Trophoblast cell (in vitro differentiated cells and primary cell): ENCODE results near the gene MED26.

Experiments
- DNase-seq, 2 donors: peaks; one replicate each; pipeline ENCODE4 v3.0.0-alpha.2; 2016
- H2AFZ ChIP-seq: 2 replicates; pipeline ENCODE4 v1.6.1; 2013; ENCODE audit warnings: low read length, moderate library complexity, mild to moderate bottlenecking; ENCODE audit not compliant: insufficient read depth, poor library complexity
- H2AK5ac ChIP-seq: 2 replicates; pipeline ENCODE4 v1.6.1; 2013; ENCODE audit warnings: mild to moderate bottlenecking, low read length
- H2BK120ac ChIP-seq: 2 replicates; pipeline ENCODE4 v1.6.1; 2013; ENCODE audit warnings: low read length, mild to moderate bottlenecking, moderate library complexity; ENCODE audit not compliant: insufficient read depth, poor library complexity
- H2BK12ac ChIP-seq: 2 replicates; pipeline ENCODE4 v1.6.1; 2013; ENCODE audit warnings: mild to moderate bottlenecking, low read length, moderate library complexity
- H2BK5ac ChIP-seq: 2 replicates; pipeline ENCODE4 v1.6.1; 2013; ENCODE audit warnings: low read length, low read depth, moderate library complexity, mild to moderate bottlenecking; ENCODE audit not compliant: poor library complexity
- H3K14ac ChIP-seq: 2 replicates; pipeline ENCODE4 v1.6.1; 2013; ENCODE audit warnings: mild to moderate bottlenecking, low read length
- H3K18ac ChIP-seq: 2 replicates; pipeline ENCODE4 v1.6.1; 2013; ENCODE audit warnings: mild to moderate bottlenecking, low read length
- H3K23ac ChIP-seq: 2 replicates; pipeline ENCODE4 v1.6.1; 2013; ENCODE audit warnings: low read length
- H3K27ac ChIP-seq: 2 replicates; pipeline ENCODE4 v1.5.1; 2013; ENCODE audit warnings: low read depth, mild to moderate bottlenecking, inconsistent platforms, low read length, moderate library complexity
- H3K27me3 ChIP-seq: 2 replicates; pipeline ENCODE4 v1.6.1; 2013; ENCODE audit warnings: inconsistent platforms, mild to moderate bottlenecking, low read length, moderate library complexity; ENCODE audit not compliant: insufficient read depth
- H3K36me3 ChIP-seq, 2 experiments: 1 replicate in 1 of 2; 2 replicates in 1 of 2; pipeline ENCODE4 v1.6.1; 2013; ENCODE audit warnings: low read length in 2 of 2, mild to moderate bottlenecking in 2 of 2, moderate library complexity in 1 of 2; ENCODE audit not compliant: insufficient read depth in 2 of 2, control insufficient read depth in 1 of 2
- H3K4ac ChIP-seq: 2 replicates; pipeline ENCODE4 v1.6.1; 2013; ENCODE audit warnings: low read depth, mild to moderate bottlenecking, low read length, moderate library complexity
- H3K4me1 ChIP-seq, 2 experiments: 1 replicate in 1 of 2; 2 replicates in 1 of 2; pipeline ENCODE4 v1.6.1; 2013; ENCODE audit warnings: low read length in 2 of 2, mild to moderate bottlenecking in 2 of 2, moderate library complexity in 1 of 2; ENCODE audit not compliant: insufficient read depth in 2 of 2, control insufficient read depth in 1 of 2
- H3K4me2 ChIP-seq: 2 replicates; pipeline ENCODE4 v1.6.1; 2013; ENCODE audit warnings: inconsistent platforms, mild to moderate bottlenecking, low read length, moderate library complexity
- H3K4me3 ChIP-seq: 2 replicates; pipeline ENCODE4 v1.5.1; 2013; ENCODE audit warnings: mild to moderate bottlenecking, low read depth, low read length, inconsistent platforms
- H3K79me1 ChIP-seq: one replicate; pipeline ENCODE4 v1.6.1; 2013; ENCODE audit warnings: low read length
- H3K79me2 ChIP-seq: 2 replicates; pipeline ENCODE4 v1.6.1; 2013; ENCODE audit warnings: low read length, mild to moderate bottlenecking; ENCODE audit not compliant: control insufficient read depth, insufficient read depth, poor library complexity
- H3K9ac ChIP-seq: 2 replicates; pipeline ENCODE4 v1.6.1; 2013; ENCODE audit warnings: mild to moderate bottlenecking, low read length
- H3K9me3 ChIP-seq: 2 replicates; pipeline ENCODE4 v1.6.1; 2013; ENCODE audit warnings: low read depth, mild to moderate bottlenecking, control low read depth, inconsistent platforms, low read length; ENCODE audit not compliant: insufficient read depth
- H4K12ac ChIP-seq: 2 replicates; pipeline ENCODE4 v1.6.1; 2013; ENCODE audit warnings: low read depth, mild to moderate bottlenecking, low read length, moderate library complexity
- H4K8ac ChIP-seq: 2 replicates; pipeline ENCODE4 v1.6.1; 2013; ENCODE audit warnings: low read depth, mild to moderate bottlenecking, low read length, moderate library complexity
- H4K91ac ChIP-seq: one replicate; pipeline ENCODE4 v1.6.1; 2013; ENCODE audit warnings: low read depth, mild to moderate bottlenecking, low read length, moderate library complexity
- WGBS: extraction: QIAGEN DNeasy Blood & Tissue Kit; methylation state at CpG from one replicate; pipeline ENCODE4 v1.1.7; 2013; ENCODE audit warnings: missing lambda C conversion rate; ENCODE audit not compliant: insufficient read length, insufficient coverage; ENCODE audit errors: extremely low coverage; 5-methylcytosine and 5-hydroxymethylcytosine counted together

MED26 gene

DNA sequence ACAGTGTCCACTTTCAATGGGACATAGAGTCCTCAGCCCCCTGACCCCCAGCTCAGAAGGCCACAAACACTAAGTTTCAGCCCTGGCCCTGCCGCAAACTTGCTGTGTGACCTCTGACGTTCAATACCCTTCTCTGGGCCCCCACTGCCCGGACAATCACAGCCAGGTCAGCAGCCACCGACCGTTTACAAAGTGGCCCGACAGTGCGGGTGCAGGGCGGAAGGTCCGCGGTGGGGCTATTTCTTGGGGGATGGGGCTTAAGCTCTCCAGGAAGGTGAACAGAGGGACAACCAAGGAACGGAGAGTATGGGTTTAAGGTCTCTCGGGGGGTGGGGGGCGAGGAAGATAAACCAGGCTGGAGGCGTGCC, 31.4 kb upstream of the MED26 start:
- Histone ChIP-seq H3K27me3 (peaks cover 5% of the 10 kb centered on the region), H3K4me1 (peaks cover 15 to 19% of the 10 kb centered on the region in 2 experiments), H4K12ac (peak overlapping the region; percentile 58), H2BK5ac (peak overlapping the region; percentile 83), H3K23ac (no peak overlapping the region), H3K9me3 (peaks cover 3% of the 10 kb centered on the region), H2AK5ac (peak overlapping the region; percentile 35), H3K14ac (peak overlapping the region; percentile 77), H3K18ac (peak overlapping the region; percentile 95), H2AFZ (peak overlapping the region; percentile 43), H4K91ac (peak overlapping the region; percentile 59), H3K36me3 (peaks cover 25 to 31% of the 10 kb centered on the region in 2 experiments), H3K4me3 (peak overlapping the region; percentile 89), H3K27ac (no peak overlapping the region), H3K9ac (peak overlapping the region; percentile 89), H4K8ac (peak overlapping the region; percentile 70), H3K4me2 (peak overlapping the region; percentile 98), H3K79me2 (peaks cover 12% of the 10 kb centered on the region), H3K4ac (peak overlapping the region; percentile 99), H3K79me1 (peaks cover 13% of the 10 kb centered on the region), H2BK12ac (peak overlapping the region; percentile 32), H2BK120ac (peak overlapping the region; percentile 61)
- WGBS: no CpG with 5 or more reads among the region's 14 CpGs
- DNase-seq: no peak

DNA sequence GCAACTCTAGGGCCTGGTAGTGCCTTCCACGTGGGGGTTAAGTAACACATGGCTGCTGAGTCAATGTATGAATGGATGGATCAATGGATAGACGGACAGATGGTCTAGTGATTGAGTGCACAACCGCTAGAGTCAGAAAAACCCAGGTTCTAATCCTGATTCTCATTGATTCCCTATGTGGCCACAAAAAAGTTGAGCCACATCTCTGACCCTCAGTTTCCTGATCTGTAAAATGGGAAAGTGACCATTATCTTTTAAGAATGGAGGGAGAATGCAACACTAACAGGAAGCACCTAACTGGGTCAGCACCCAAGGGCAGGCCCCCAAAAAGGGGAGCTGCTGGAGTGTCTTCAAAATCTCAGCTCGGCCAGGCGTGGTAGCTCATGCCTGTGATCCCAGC, 29.4 kb upstream of the MED26 start:
- Histone ChIP-seq H4K8ac (no peak overlapping the region), H3K4me2 (no peak overlapping the region), H4K91ac (no peak overlapping the region), H3K27ac (no peak overlapping the region), H3K14ac (no peak overlapping the region), H3K9me3 (peaks cover 3% of the 10 kb centered on the region), H2BK5ac (no peak overlapping the region), H2AK5ac (no peak overlapping the region), H2BK12ac (no peak overlapping the region), H2BK120ac (no peak overlapping the region), H3K23ac (no peak overlapping the region), H3K27me3 (peaks cover 5% of the 10 kb centered on the region), H3K9ac (no peak overlapping the region), H4K12ac (no peak overlapping the region), H3K79me2 (peaks cover 12% of the 10 kb centered on the region), H3K4me1 (peaks cover 15 to 19% of the 10 kb centered on the region in 2 experiments), H2AFZ (no peak overlapping the region), H3K36me3 (peaks cover 42 to 50% of the 10 kb centered on the region in 2 experiments), H3K4ac (no peak overlapping the region), H3K4me3 (no peak overlapping the region), H3K79me1 (peaks cover 13% of the 10 kb centered on the region), H3K18ac (no peak overlapping the region)
- no peak for DNase-seq
- no CpG with 5 or more reads among the region's 5 CpGs for WGBS

- Histone ChIP-seq H2AK5ac (no peak overlapping the region), H4K91ac (no peak overlapping the region), H3K4me1 (peaks cover 8 to 11% of the 10 kb centered on the region in 2 experiments), H3K4ac (no peak overlapping the region), H2BK12ac (no peak overlapping the region), H2BK5ac (no peak overlapping the region), H4K12ac (no peak overlapping the region), H4K8ac (no peak overlapping the region), H3K79me2 (peaks cover 11% of the 10 kb centered on the region), H3K79me1 (peaks cover 11% of the 10 kb centered on the region), H2BK120ac (no peak overlapping the region), H3K36me3 (peaks cover 54 to 65% of the 10 kb centered on the region in 2 experiments), H3K27me3 (no peaks in the 10 kb centered on the region), H3K14ac (no peak overlapping the region), H3K4me3 (no peak overlapping the region), H3K4me2 (no peak overlapping the region), H3K18ac (no peak overlapping the region), H2AFZ (no peak overlapping the region), H3K23ac (no peak overlapping the region), H3K9me3 (peaks cover 4% of the 10 kb centered on the region), H3K27ac (no peak overlapping the region), H3K9ac (no peak overlapping the region)
- no peak for DNase-seq
- no CpG with 5 or more reads among the region's 11 CpGs for WGBS
These were observed 27.7 kb upstream of the MED26 start for GRCh38 chr19:16655727-16656126.

DNA sequence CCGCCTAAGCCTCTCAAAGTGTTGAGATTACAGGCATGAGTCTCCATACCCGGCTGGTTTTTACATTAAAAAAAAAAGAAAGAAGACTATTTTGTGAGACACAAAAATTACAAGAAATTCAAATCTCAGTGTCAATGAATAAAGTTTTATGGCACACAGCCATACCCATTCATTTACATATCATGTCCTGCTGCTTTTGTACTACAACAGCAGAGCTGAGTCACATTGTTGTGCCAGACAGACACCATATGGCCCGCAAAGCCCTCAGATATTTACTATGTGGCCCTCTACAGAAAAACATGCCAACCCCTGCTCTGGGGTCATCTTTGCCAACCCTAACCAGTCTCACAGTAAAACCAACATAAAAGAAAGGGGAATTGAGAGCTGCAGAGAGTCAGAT, 26.6 kb upstream of the MED26 start:
- Histone ChIP-seq H2BK120ac (no peak overlapping the region), H3K9me3 (peaks cover 3% of the 10 kb centered on the region), H3K18ac (no peak overlapping the region), H3K27me3 (no peaks in the 10 kb centered on the region), H3K27ac (no peak overlapping the region), H3K4me3 (no peak overlapping the region), H4K12ac (no peak overlapping the region), H3K14ac (no peak overlapping the region), H2BK5ac (no peak overlapping the region), H2AFZ (no peak overlapping the region), H4K91ac (no peak overlapping the region), H4K8ac (no peak overlapping the region), H2BK12ac (no peak overlapping the region), H3K79me1 (peaks cover 4% of the 10 kb centered on the region), H3K4ac (no peak overlapping the region), H2AK5ac (no peak overlapping the region), H3K79me2 (peaks cover 5% of the 10 kb centered on the region), H3K9ac (no peak overlapping the region), H3K4me2 (no peak overlapping the region), H3K36me3 (peaks cover 56 to 68% of the 10 kb centered on the region in 2 experiments), H3K4me1 (peaks cover 4 to 7% of the 10 kb centered on the region in 2 experiments), H3K23ac (no peak overlapping the region)
- DNase-seq: no peak
- no CpG with 5 or more reads among the region's 3 CpGs for WGBS
